Measurements from ENCODE around the gene DDX25. TPM values are rescaled to one million over a fixed set of nuclear protein-coding genes. Genes with fewer than 3 reads are reported as not detected.

DDX25 gene
- total and polyA plus RNA-seq, 5 experiments from 2014 or later, result 0.52 to 0.89 TPM; not detected in 3

DNA sequence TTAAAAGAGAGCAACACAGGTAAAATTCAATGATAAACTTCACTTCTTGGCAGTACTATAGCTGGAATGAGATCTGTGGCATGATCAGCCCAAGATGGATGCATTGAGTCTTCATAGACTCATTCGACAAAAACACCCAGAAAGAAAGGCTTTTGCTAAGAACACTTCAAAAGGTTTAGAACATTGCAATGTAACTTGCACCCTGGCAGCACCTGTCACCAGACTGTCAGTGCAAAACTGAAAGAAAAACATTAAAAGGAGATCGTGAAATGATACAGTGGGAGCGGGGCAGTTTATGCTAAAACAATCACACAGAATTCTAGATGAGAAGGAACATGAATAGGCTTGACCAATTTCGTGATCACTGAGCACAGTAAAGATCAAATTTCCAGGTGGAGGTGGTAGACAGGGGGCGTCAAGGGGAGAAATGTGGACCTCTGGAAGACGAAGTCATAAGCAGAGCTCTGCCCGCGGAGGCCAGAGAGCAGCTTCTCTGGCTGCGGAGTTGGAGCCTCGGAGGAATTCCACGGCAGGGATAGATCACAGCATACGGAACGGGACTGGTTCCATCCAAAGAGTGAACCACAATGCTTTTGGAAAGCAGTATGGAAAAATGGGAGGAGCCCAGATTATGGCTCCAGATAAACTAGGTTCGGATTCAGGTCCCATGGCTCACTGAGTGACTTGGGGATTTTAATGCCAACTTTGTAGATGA, 53.5 kb downstream of the DDX25 start:
- Mint-ChIP-seq H3K4me1 (peaks cover 0 to 3% (median 0%) of the 10 kb centered on the region in 4 donors), H3K36me3 (peaks cover 7 to 16% (median 9%) of the 10 kb centered on the region in 3 donors), H3K9me3 (peaks cover 0 to 9% (median 4%) of the 10 kb centered on the region in 9 donors), H3K4me3 (no peak overlapping the region), H3K27me3 (no peaks in the 10 kb centered on the region), H3K27ac (no peak overlapping the region)
- ATAC-seq, result no peak
- POLR2A ChIA-PET, result no interaction called here
- DNase-seq, result no peak

DNA sequence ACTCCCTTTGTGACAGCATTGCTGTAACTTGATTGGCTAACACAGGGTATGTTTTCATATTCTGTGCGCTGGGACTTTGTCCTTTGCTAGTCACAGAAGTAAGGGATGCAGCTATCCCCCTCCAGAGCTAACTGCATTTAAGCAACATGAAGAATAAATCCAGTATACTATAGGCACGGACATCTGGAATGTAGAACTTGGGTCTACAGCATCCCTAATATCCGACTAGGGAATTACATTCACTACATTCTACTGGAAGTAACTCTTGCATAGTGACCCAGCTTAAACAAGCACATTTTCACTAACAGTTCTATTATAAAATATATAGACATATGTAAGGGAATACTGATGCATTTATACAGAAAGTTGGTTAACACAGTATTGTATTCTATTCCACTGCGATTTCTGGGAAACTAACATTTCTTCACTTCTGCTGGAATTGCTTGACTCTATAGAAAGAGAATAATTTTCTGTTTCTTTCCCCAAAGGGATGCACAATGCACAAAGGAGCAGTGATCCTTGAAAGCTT, 54.6 kb downstream of the DDX25 start:
- DNase-seq, result no peak
- H3K27ac Mint-ChIP-seq, result no peak overlapping the region
- H3K36me3 Mint-ChIP-seq, result peaks cover 9 to 25% (median 14%) of the 10 kb centered on the region in 3 donors

DNA sequence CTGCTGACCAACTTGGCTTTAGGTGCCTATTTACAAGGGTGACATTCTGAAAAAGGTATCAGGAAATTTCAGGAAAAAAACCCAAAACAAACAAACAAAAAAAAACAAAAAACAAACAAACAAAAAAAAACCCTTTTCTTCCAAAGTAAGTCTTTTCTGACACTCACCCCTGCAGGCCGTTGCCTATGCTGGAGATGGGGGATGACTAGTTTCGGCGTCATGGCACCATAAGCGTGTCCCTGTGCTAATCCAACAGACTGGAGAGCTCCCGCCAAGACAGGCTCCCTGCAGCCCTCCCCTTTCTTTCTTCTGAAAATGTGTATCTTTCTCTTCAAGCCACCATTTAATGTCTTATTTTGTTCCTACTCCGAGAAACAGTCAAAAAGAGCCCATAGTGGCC, 55.2 kb downstream of the DDX25 start:
- H3K27ac Mint-ChIP-seq, result no peak overlapping the region
- peaks cover 0 to 3% (median 0%) of the 10 kb centered on the region in 4 donors for H3K4me1 Mint-ChIP-seq
- no peak for ATAC-seq
- POLR2A ChIA-PET, result no interaction called here
- no peaks in the 10 kb centered on the region for H3K27me3 Mint-ChIP-seq
- no peak overlapping the region for H3K4me3 Mint-ChIP-seq
- H3K36me3 Mint-ChIP-seq, result peaks cover 9 to 25% (median 14%) of the 10 kb centered on the region in 3 donors
- peaks cover 0 to 14% (median 8%) of the 10 kb centered on the region in 9 donors for H3K9me3 Mint-ChIP-seq
- DNase-seq, result no peak

More for the DNA sequence above, 54.6 kb downstream of the DDX25 start:
- H3K9me3 Mint-ChIP-seq, result peaks cover 0 to 14% (median 8%) of the 10 kb centered on the region in 9 donors
- H3K4me3 Mint-ChIP-seq, result no peak overlapping the region
- no peaks in the 10 kb centered on the region for H3K27me3 Mint-ChIP-seq
- peaks cover 0 to 3% (median 0%) of the 10 kb centered on the region in 4 donors for H3K4me1 Mint-ChIP-seq
- ATAC-seq, result no peak
- POLR2A ChIA-PET, result no interaction called here

DNA sequence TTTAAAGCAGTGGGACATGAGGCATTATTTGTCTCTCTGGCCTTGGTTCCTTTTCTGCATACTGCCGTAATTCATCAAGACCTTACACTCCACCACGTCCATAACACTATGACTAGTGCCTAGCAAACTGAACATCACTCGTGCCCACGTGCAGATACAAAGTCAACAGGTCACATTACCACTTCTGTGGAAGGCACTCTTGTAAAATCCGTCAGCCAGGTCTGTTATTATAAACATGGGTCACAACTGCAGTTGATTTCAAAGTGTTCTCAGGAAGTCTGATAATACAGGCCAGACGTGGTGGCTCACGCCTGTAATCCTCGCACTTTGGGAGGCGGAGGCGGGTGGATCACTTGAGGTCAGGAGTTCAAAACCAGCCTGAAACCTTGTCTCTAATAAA, 55.6 kb downstream of the DDX25 start:
- Mint-ChIP-seq H3K36me3 (peaks cover 9 to 25% (median 14%) of the 10 kb centered on the region in 3 donors), H3K27me3 (no peaks in the 10 kb centered on the region), H3K4me1 (peaks cover 0 to 3% (median 0%) of the 10 kb centered on the region in 4 donors), H3K9me3 (peaks cover 0 to 14% (median 8%) of the 10 kb centered on the region in 9 donors), H3K27ac (no peak overlapping the region), H3K4me3 (peak overlapping the region in 1 of 10 donors; percentile 30)
- DNase-seq (no peak), ATAC-seq (no peak)
- POLR2A ChIA-PET, result no interaction called here

DNA sequence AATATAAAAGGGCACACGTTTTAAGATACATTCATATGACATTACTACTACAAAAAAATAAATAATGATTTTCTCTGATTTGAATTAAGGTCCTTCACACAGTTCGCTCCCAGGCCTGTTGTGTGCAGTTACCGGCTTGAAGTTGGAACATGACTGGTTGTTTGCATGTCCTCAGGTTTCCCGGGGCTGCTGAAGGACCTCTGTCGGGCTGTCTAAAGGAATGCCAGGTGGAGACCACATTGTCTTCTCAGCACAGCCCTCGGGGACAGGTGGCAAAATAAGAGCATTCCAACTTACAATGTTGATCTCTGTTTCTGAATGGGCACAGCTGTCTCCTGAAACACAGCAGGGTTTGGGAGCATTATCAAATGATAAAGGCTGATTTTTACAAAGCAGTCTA, 56.5 kb downstream of the DDX25 start:
- DNase-seq (no peak), ATAC-seq (no peak)
- Mint-ChIP-seq H3K27me3 (peaks cover 0 to 3% (median 0%) of the 10 kb centered on the region in 5 donors), H3K27ac (peak overlapping the region in 1 of 10 donors; percentile 28), H3K9me3 (peaks cover 0 to 14% (median 8%) of the 10 kb centered on the region in 9 donors), H3K4me3 (no peak overlapping the region), H3K4me1 (peaks cover 0 to 3% (median 0%) of the 10 kb centered on the region in 4 donors), H3K36me3 (peaks cover 9 to 25% (median 14%) of the 10 kb centered on the region in 3 donors)
- POLR2A ChIA-PET, result no interaction called here

DNA sequence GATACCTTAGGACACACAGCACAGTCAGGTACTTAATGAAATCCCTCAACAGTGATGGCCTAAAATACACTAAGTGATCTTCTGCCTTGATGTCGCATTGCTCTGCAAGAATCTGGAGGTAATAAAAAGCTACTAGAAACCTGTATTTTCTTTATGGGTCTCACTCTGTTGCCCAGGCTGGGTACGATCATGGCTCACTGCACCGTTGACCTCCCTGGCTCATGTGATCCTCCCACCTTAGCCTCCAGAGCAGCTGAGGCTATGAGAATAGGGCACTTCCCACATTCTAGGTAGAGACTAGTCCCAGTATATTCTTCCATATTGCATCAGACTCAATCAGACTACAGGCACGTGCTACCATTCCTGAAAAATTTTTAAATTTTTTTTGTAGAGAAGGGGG, 63.2 kb downstream of the DDX25 start:
- H3K27ac Mint-ChIP-seq, result no peak overlapping the region
- H3K4me1 Mint-ChIP-seq, result no peaks in the 10 kb centered on the region
- H3K4me3 Mint-ChIP-seq, result no peak overlapping the region
- H3K27me3 Mint-ChIP-seq, result peaks cover 0 to 5% (median 0%) of the 10 kb centered on the region in 5 donors
- no peak for ATAC-seq
- no peak for DNase-seq
- peaks cover 3 to 14% (median 8%) of the 10 kb centered on the region in 3 donors for H3K36me3 Mint-ChIP-seq
- peaks cover 0 to 10% (median 7%) of the 10 kb centered on the region in 9 donors for H3K9me3 Mint-ChIP-seq
- POLR2A ChIA-PET, result no interaction called here

DNA sequence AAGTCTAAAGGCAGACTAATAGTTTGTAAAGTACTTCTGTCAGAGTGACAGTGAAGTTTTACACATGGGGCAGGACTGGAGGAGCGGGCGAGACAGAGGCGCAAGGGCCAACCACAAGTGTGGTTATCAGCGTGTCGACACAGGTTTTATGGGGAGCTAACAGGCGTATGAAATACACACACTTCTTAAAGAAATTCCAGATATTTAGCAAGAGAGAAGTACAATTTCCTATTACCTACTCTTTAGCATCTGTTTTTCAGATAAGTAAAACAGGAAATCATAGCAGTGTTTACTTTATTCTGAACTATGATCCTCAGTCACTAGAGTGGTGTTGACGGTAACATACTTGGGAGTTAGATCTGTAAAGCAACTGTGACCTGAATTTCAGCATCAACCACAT, 64.0 kb downstream of the DDX25 start:
- Mint-ChIP-seq H3K27ac (no peak overlapping the region), H3K4me3 (no peak overlapping the region), H3K36me3 (peaks cover 0 to 5% (median 2%) of the 10 kb centered on the region in 3 donors), H3K27me3 (peaks cover 0 to 5% (median 0%) of the 10 kb centered on the region in 5 donors), H3K4me1 (no peaks in the 10 kb centered on the region), H3K9me3 (peaks cover 0 to 4% (median 0%) of the 10 kb centered on the region in 9 donors)
- POLR2A ChIA-PET, result no interaction called here
- DNase-seq, result no peak
- ATAC-seq, result no peak

DNA sequence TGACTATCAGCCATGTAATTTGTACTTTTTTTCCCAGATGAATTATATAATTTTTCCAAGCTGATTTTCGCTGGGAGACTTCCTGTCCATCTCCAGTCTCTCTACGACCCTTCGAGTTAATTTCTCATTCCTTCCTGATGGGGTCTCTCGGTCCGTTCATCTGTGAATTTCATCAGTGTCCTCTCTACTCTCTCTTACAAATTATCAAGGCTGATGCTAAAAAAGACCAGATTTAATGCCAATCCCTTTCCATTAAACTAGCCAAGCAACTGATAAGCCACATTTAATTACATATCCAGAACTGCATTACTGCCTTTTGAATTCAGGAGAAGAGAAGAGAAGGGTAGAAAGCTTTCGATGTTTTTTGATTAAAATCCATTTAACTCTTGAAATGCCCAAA, 67.3 kb downstream of the DDX25 start:
- no peak for DNase-seq
- Mint-ChIP-seq H3K9me3 (no peaks in the 10 kb centered on the region), H3K4me3 (no peak overlapping the region), H3K27me3 (peaks cover 0 to 4% (median 0%) of the 10 kb centered on the region in 5 donors), H3K27ac (no peak overlapping the region), H3K36me3 (no peaks in the 10 kb centered on the region), H3K4me1 (no peaks in the 10 kb centered on the region)
- POLR2A ChIA-PET, result no interaction called here
- ATAC-seq, result no peak

DNA sequence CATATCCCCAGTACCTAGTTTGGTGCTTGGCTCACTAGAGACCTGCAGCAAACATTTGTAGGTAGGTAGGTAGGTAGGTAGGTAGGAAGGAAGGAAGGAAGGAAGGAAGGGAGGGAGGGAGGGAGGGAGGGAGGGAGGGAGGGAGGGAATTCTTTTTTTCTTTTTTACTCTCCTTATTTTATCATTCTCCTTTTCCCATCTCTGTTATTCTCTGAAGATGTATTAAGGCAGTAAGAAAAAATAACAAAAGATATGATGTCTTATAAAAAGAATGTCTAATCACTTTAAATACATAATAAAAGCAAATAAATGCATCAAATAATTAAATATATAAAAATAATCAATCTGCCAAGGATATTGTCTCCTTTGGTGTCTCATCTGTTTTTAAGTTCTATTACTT, 70.0 kb downstream of the DDX25 start:
- no peaks in the 10 kb centered on the region for H3K36me3 Mint-ChIP-seq
- no peaks in the 10 kb centered on the region for H3K9me3 Mint-ChIP-seq
- H3K4me1 Mint-ChIP-seq, result no peaks in the 10 kb centered on the region
- peaks cover 0 to 1% (median 0%) of the 10 kb centered on the region in 5 donors for H3K27me3 Mint-ChIP-seq
- H3K27ac Mint-ChIP-seq, result no peak overlapping the region
- POLR2A ChIA-PET, result no interaction called here
- no peak overlapping the region for H3K4me3 Mint-ChIP-seq
- DNase-seq, result no peak
- ATAC-seq, result no peak

DNA sequence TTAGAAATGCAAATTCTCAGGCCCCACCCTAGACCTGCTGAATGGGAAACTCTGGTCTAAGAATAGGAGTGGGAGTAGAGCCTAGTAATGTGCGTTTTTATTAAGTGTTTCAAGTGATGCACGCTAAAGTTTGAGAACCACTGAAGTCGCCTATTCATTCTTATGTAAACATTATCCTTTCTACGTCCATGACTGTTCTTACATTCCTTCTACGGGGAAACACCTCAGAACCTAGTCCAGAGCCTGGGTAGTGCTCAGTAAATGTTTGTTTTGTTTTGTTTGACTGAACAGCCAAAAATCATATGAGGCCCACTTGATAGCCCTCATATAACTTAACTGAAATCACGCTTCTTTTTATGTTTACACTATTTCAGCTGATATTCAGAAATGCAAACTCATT, 71.3 kb downstream of the DDX25 start:
- H3K9me3 Mint-ChIP-seq, result no peaks in the 10 kb centered on the region
- POLR2A ChIA-PET, result no interaction called here
- ATAC-seq (no peak), DNase-seq (no peak)
- H3K4me3 Mint-ChIP-seq, result no peak overlapping the region
- H3K4me1 Mint-ChIP-seq, result no peaks in the 10 kb centered on the region
- H3K36me3 Mint-ChIP-seq, result peaks cover 0 to 1% (median 0%) of the 10 kb centered on the region in 3 donors
- H3K27ac Mint-ChIP-seq, result no peak overlapping the region
- peaks cover 0 to 1% (median 0%) of the 10 kb centered on the region in 5 donors for H3K27me3 Mint-ChIP-seq

DNA sequence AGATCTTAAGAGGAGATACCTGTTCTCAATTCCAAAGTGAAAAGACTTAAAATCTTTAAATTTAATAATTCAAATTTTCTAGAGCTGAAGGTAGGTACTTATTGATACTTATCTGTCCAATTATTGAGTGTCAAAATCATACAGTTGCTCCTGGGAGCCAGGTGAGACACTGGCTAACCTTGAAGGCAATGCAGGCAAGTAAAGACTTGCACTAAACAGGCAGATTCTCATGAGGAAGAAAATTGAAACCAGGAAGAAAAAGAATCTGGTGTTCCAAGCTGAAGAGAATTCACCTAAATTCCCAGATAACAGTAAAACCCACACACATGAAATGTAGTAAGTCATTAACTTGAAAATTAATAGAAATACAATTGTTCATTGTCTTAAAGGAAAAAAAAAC, 71.8 kb downstream of the DDX25 start:
- no peaks in the 10 kb centered on the region for H3K9me3 Mint-ChIP-seq
- H3K4me1 Mint-ChIP-seq, result no peaks in the 10 kb centered on the region
- POLR2A ChIA-PET, result no interaction called here
- DNase-seq, result no peak
- peaks cover 0 to 2% (median 0%) of the 10 kb centered on the region in 3 donors for H3K36me3 Mint-ChIP-seq
- H3K27me3 Mint-ChIP-seq, result peaks cover 0 to 1% (median 0%) of the 10 kb centered on the region in 5 donors
- peak overlapping the region in 1 of 10 donors; percentile 9 for H3K27ac Mint-ChIP-seq
- no peak overlapping the region for H3K4me3 Mint-ChIP-seq
- ATAC-seq, result no peak

DNA sequence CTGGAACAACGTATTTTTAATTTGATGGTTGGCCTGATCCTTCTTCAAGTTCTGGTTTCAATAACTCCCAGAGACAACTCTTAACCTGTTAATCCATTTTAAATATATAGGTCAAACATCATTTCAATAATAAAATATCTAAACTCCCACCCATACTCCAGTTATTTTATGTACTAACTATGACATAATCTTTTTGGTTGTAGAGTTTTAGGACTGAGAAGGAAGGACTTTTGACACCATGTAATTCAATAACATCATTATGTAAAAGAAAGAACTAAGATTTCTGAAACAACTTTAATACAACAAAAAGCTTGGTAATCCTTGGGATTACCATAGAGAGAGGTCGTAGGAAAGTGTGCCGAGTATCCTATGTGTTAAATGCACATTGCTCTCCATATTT, 73.0 kb downstream of the DDX25 start:
- Mint-ChIP-seq H3K4me1 (no peaks in the 10 kb centered on the region), H3K27ac (no peak overlapping the region), H3K4me3 (no peak overlapping the region), H3K36me3 (peaks cover 0 to 2% (median 0%) of the 10 kb centered on the region in 3 donors), H3K27me3 (peaks cover 0 to 1% (median 0%) of the 10 kb centered on the region in 5 donors), H3K9me3 (no peaks in the 10 kb centered on the region)
- POLR2A ChIA-PET, result no interaction called here
- DNase-seq (no peak), ATAC-seq (no peak)

DNA sequence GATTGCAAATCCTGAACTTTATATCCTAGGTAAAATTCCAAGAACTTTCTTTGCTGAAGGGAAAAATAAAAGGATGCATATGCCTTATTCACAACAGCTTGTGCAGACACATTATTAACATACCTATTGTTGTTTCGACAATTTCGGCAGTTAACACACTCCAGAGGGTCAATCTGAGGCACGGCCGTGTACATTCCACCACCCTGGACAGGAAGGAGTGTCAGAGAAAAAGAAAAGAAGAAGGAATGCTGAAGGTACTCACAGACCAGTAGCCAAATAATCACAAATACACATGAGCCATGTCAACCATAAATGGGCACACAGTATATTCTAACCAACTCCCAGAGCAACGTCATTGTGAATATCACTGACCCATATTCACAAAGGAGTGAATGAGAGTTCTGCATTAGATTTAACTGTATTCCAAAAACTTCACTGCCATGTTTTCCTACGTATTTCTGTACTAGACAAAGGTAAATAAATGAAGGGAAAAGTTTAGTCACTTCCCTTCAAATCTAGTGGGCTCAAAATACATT, 73.9 kb downstream of the DDX25 start:
- H3K4me3 Mint-ChIP-seq, result no peak overlapping the region
- peaks cover 0 to 1% (median 0%) of the 10 kb centered on the region in 5 donors for H3K27me3 Mint-ChIP-seq
- no peaks in the 10 kb centered on the region for H3K9me3 Mint-ChIP-seq
- no peak overlapping the region for H3K27ac Mint-ChIP-seq
- DNase-seq (no peak), ATAC-seq (no peak)
- POLR2A ChIA-PET, result no interaction called here
- H3K4me1 Mint-ChIP-seq, result no peaks in the 10 kb centered on the region
- H3K36me3 Mint-ChIP-seq, result peaks cover 0 to 5% (median 5%) of the 10 kb centered on the region in 3 donors
